Psoas muscle (tissue), 8 donors: ENCODE measurements around the gene PKIG. TPM values are rescaled to one million over a fixed set of nuclear protein-coding genes. Genes with fewer than 3 reads are reported as not detected.

Experiments used
- ATAC-seq, 4 donors: fragments of 200-7000 bp; cut with Tn5 transposase; one replicate each; pipeline ENCODE4 v1.9.1; 2020; ENCODE audit warnings: moderate library complexity in 3 of 4, mild to moderate bottlenecking in 2 of 4
- DNase-seq, 2 donors: peaks; one replicate each; pipeline ENCODE4 v3.0.0-alpha.2; 2020
- H3K27ac ChIP-seq: fragments of 200-600 bp; one replicate; pipeline ENCODE4 v1.8.0; 2022
- H3K27me3 ChIP-seq, 3 donors: fragments of 200-600 bp in 1 of 3; one replicate each; pipeline versions ENCODE4 v1.6.1 to v1.8.0; 2013 to 2022; ENCODE audit warnings: low read length in 2 of 3, mild to moderate bottlenecking in 2 of 3, moderate library complexity in 1 of 3; ENCODE audit not compliant: insufficient read depth in 3 of 3
- H3K36me3 ChIP-seq, 2 donors: fragments of 200-600 bp in 1 of 2; one replicate each; pipeline versions ENCODE4 v1.6.1 to v1.8.0; 2013 to 2022; ENCODE audit warnings: low read depth in 1 of 2, mild to moderate bottlenecking in 1 of 2, moderate library complexity in 1 of 2; ENCODE audit not compliant: insufficient read depth in 1 of 2
- H3K4me1 ChIP-seq: fragments of 200-600 bp; one replicate; pipeline ENCODE4 v1.8.0; 2022
- H3K4me3 ChIP-seq: fragments of 200-600 bp; one replicate; pipeline ENCODE4 v1.8.0; 2022; ENCODE audit warnings: mild to moderate bottlenecking
- H3K9me3 ChIP-seq: fragments of 200-600 bp; one replicate; pipeline ENCODE4 v1.8.0; 2022
- CTCF ChIP-seq: fragments of 200-600 bp; IDR thresholded peaks from one replicate; pipeline ENCODE4 v1.8.0; 2022; ENCODE audit warnings: antibody characterized with exemption
- WGBS, 3 donors: extraction: QIAGEN DNeasy Blood & Tissue Kit; methylation state at CpG; one replicate each; pipeline versions ENCODE4 v1.1.6 to v1.1.7; 2013; 5-methylcytosine and 5-hydroxymethylcytosine counted together
- intact Hi-C, 2 donors: fragments of 100-400 bp; cut with DNase I; formaldehyde crosslinking; loops; one replicate each; pipeline versions ENCODE4 v1.11.0 to v1.14.2; 2022
- polyA plus RNA-seq, 3 donors: library from polyadenylated mRNA; stranded (reverse); fragments of 200-250 nt; gene quantifications; one replicate each; pipeline ENCODE4 v1.2.3, GENCODE V29; 2013
- total RNA-seq, 4 donors: library from RNA; stranded (reverse); fragmentation: NEBNext Ultra II Directional in 2 of 4; extraction: Animal tissue kit (Norgen Biotek cat#: 25700) in 2 of 4; gene quantifications; one replicate each; pipeline versions ENCODE4 v1.2.1 to v1.2.4, GENCODE V29; 2021 to 2023
- donor health status: healthy with polysubstance abuse.
- donor health status: DM: no; HTN: no; CAD: no; lungs with moderate emphysema.
- donor health status: Bipolar disorder and iron deficiency.
- donor health status: healthy.
- donor health status: DM: yes; HTN: yes; CAD: no.
- donor health status: DM: no; HTN: no; CAD: no.
- donor health status: DM: no; HTN: no; CAD: no.
- donor health status: DM: yes; HTN: yes; CAD: no.

The PKIG gene
- total and polyA plus RNA-seq, 7 donors, result 33.5 to 134 (median 105) TPM

DNA sequence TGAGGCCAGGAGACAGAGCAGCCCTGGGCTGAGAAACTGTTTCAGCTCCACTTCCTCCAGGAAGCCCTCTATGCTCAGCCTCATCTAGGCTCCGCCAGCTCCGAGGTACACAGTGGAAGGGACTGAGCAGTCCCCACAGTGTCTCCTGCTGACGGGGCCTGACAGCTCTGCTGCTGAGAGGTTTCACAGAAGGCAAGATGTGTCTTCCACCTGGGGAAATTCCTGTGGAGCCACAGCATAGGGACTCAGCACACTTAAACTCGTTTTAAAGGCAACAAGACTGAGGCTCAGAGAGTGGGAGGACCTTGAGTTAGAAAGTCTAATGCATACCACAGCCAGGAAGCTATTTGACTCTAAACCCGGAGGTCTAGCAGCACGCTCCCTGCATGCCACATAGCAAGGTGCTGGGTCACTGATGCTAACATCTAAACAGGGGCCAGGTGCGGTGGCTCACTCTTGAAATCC, 62.3 kb downstream of the PKIG start:
- Histone ChIP-seq H3K27ac (peak overlapping the region; percentile 56), H3K36me3 (no peaks in the 10 kb centered on the region), H3K27me3 (no peaks in the 10 kb centered on the region), H3K9me3 (no peaks in the 10 kb centered on the region), H3K4me1 (peaks cover 21% of the 10 kb centered on the region), H3K4me3 (no peak overlapping the region)
- ATAC-seq (no peak), DNase-seq (no peak)
- TF ChIP-seq CTCF, result no peak
- intact Hi-C loops, result no loop called here
- WGBS, 3 donors, result 68 to 75% (median 70%) methylated on average over 7 of the region's 7 CpGs

GRCh38 chr20:44646023-44646640, 63.8 kb downstream of the PKIG start:
- H3K4me1 ChIP-seq, result peaks cover 21% of the 10 kb centered on the region
- TF ChIP-seq CTCF, result no peak
- H3K9me3 ChIP-seq, result no peaks in the 10 kb centered on the region
- H3K27ac ChIP-seq, result no peak overlapping the region
- DNase-seq, result no peak
- intact Hi-C loops, result no loop called here
- ATAC-seq, result no peak
- H3K36me3 ChIP-seq, result no peaks in the 10 kb centered on the region
- 43 to 45% (median 44%) methylated on average over 4 of the region's 4 CpGs for WGBS, 3 donors
- no peak overlapping the region for H3K4me3 ChIP-seq
- no peaks in the 10 kb centered on the region for H3K27me3 ChIP-seq

DNA sequence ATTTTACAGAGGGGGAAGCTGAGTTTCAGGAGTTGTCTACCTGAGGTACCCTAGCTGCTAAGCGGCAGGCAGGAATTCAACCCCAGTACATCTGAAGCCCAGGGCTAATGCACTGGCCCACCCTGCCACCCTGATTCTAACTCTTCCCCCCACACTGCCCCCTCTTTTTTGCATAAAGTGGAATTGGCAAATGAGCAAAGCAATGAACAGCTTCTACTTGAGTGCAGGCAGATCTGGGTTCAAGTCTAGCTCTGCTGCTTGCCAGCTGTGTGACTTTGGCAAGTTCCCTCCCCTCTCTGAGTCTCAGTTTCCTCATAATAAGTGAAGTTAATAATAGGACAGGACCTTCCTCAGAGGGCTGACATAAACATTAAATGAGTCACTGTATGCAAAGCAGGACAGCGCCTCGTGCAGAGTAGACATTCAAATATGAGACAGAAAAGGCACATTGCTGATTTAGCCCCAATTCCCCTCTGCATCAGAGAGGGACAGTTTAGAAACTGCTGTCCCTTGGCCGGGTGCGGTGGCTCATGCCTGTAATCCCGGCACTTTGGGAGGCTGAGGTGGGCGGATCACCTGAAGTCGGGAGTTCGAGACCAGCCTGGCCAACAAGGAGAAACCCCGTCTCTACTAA, 64.4 kb downstream of the PKIG start:
- Histone ChIP-seq H3K4me3 (no peak overlapping the region), H3K9me3 (no peaks in the 10 kb centered on the region), H3K36me3 (no peaks in the 10 kb centered on the region), H3K27me3 (no peaks in the 10 kb centered on the region), H3K4me1 (peaks cover 21% of the 10 kb centered on the region), H3K27ac (no peak overlapping the region)
- 74 to 83% (median 79%) methylated on average over 10 of the region's 10 CpGs for WGBS, 3 donors
- TF ChIP-seq CTCF, result no peak
- ATAC-seq (no peak), DNase-seq (no peak)
- intact Hi-C loops, result no loop called here

GRCh38 chr20:44648068-44648467, 65.7 kb downstream of the PKIG start:
- H3K4me1 ChIP-seq, result peaks cover 12% of the 10 kb centered on the region
- DNase-seq (no peak), ATAC-seq (no peak)
- H3K36me3 ChIP-seq, result no peaks in the 10 kb centered on the region
- no peaks in the 10 kb centered on the region for H3K27me3 ChIP-seq
- TF ChIP-seq CTCF, result no peak
- H3K4me3 ChIP-seq, result no peak overlapping the region
- no peaks in the 10 kb centered on the region for H3K9me3 ChIP-seq
- H3K27ac ChIP-seq, result no peak overlapping the region
- intact Hi-C loops, result no loop called here
- WGBS, 3 donors, result 81 to 87% (median 86%) methylated on average over 5 of the region's 5 CpGs

- ATAC-seq (no peak), DNase-seq (no peak)
- 64 to 72% (median 72%) methylated on average over 7 of the region's 7 CpGs for WGBS, 3 donors
- no peak for TF ChIP-seq CTCF
- no peaks in the 10 kb centered on the region for H3K27me3 ChIP-seq
- peaks cover 11% of the 10 kb centered on the region for H3K4me1 ChIP-seq
- H3K36me3 ChIP-seq, result no peaks in the 10 kb centered on the region
- no peaks in the 10 kb centered on the region for H3K9me3 ChIP-seq
- intact Hi-C loops, result no loop called here
- H3K27ac ChIP-seq, result no peak overlapping the region
- no peak overlapping the region for H3K4me3 ChIP-seq
Observed at GRCh38 chr20:44648579-44648978, 66.2 kb downstream of the PKIG start.
